BE2C (cell line): ENCODE measurements around the gene CARF.

ENCODE experiments used
- DNase-seq: peaks from one replicate; pipeline ENCODE4 v3.0.0-alpha.2; 2020
- H3K27me3 ChIP-seq: fragments of 250-450 bp; sonication (Bioruptor Pico); 2 replicates; pipeline ENCODE4 v1.5.1; 2020; ENCODE audit warnings: mild to moderate bottlenecking
- H3K36me3 ChIP-seq: fragments of 250-450 bp; sonication (Bioruptor Pico); 2 replicates; pipeline ENCODE4 v1.5.1; 2020; ENCODE audit warnings: mild to moderate bottlenecking
- H3K4me1 ChIP-seq: fragments of 250-450 bp; sonication (Bioruptor Pico); 2 replicates; pipeline ENCODE4 v1.5.1; 2020
- H3K4me3 ChIP-seq: 2 replicates; pipeline ENCODE4 v1.5.1; 2011; ENCODE audit warnings: low read depth, low read length
- H3K9me3 ChIP-seq: fragments of 250-450 bp; sonication (Bioruptor Pico); 2 replicates; pipeline ENCODE4 v1.5.1; 2020
- CTCF ChIP-seq: IDR thresholded peaks from 2 replicates; pipeline ENCODE4 v1.5.1; 2012; ENCODE audit warnings: mild to moderate bottlenecking, low read depth, low read length

Gene CARF

GRCh38 chr2:203014456-203015199, 102.6 kb downstream of the CARF start, which contains the start of gene NBEAL1:
Gene NBEAL1, plus strand, starts transcription at chr2:203014875. Its CDS starts 1,510 bp downstream, at chr2:203016385.
- H3K9me3 ChIP-seq: no peaks in the 10 kb centered on the region
- H3K36me3 ChIP-seq: no peaks in the 10 kb centered on the region
- H3K27me3 ChIP-seq: no peaks in the 10 kb centered on the region
- peak within 1 kb of the TSS; percentile 78 for H3K4me3 ChIP-seq
- DNase-seq: peak; percentile 98
- TF ChIP-seq CTCF: no peak
- no peaks in the 10 kb centered on the region for H3K4me1 ChIP-seq

- Histone ChIP-seq H3K4me3 (no peak overlapping the region), H3K27me3 (no peaks in the 10 kb centered on the region), H3K36me3 (no peaks in the 10 kb centered on the region), H3K4me1 (no peaks in the 10 kb centered on the region), H3K9me3 (no peaks in the 10 kb centered on the region)
- no peak for TF ChIP-seq CTCF
- no peak for DNase-seq
These were observed 104.6 kb downstream of the CARF start for GRCh38 chr2:203016716-203017115.

GRCh38 chr2:203018181-203018580, 106.1 kb downstream of the CARF start:
- TF ChIP-seq CTCF: no peak
- no peak overlapping the region for H3K4me3 ChIP-seq
- H3K27me3 ChIP-seq: no peaks in the 10 kb centered on the region

DNA sequence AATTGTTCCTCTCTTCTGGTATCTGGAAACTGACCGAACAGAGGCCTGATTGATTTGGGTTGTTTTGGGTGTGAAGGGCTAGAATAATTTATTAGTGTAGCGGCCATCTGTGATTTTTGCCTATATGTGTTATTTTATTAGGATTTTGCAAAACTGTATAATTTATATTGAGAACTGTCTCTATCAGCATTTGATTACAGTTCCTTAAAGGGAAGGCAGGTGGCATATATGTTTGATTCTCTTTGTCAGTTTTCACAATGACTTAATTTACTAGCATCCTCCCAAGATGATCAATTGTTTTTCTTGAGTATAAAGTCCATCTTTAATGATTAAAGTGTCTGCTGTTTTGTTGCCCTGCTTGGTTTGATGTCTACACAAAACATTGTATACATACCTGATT, 107.1 kb downstream of the CARF start:
- H3K4me1 ChIP-seq: no peaks in the 10 kb centered on the region
- H3K36me3 ChIP-seq: no peaks in the 10 kb centered on the region
- no peak for DNase-seq
- no peak for TF ChIP-seq CTCF
- H3K27me3 ChIP-seq: no peaks in the 10 kb centered on the region
- H3K4me3 ChIP-seq: no peak overlapping the region
- no peaks in the 10 kb centered on the region for H3K9me3 ChIP-seq

More at GRCh38 chr2:203018181-203018580, 106.1 kb downstream of the CARF start:
- Histone ChIP-seq H3K36me3 (no peaks in the 10 kb centered on the region), H3K4me1 (no peaks in the 10 kb centered on the region), H3K9me3 (no peaks in the 10 kb centered on the region)
- DNase-seq: no peak

- Histone ChIP-seq H3K4me3 (no peak overlapping the region), H3K4me1 (no peaks in the 10 kb centered on the region), H3K27me3 (no peaks in the 10 kb centered on the region), H3K36me3 (no peaks in the 10 kb centered on the region), H3K9me3 (no peaks in the 10 kb centered on the region)
- TF ChIP-seq CTCF: no peak
- no peak for DNase-seq
These were observed 109.9 kb downstream of the CARF start for GRCh38 chr2:203021991-203022390.

GRCh38 chr2:203022751-203023150, 110.7 kb downstream of the CARF start:
- Histone ChIP-seq H3K9me3 (no peaks in the 10 kb centered on the region), H3K4me1 (no peaks in the 10 kb centered on the region), H3K4me3 (no peak overlapping the region), H3K27me3 (no peaks in the 10 kb centered on the region), H3K36me3 (no peaks in the 10 kb centered on the region)
- no peak for DNase-seq
- no peak for TF ChIP-seq CTCF
